HG03045 (cell line): Measurements from ENCODE around the gene RAET1E.
"Not testable (repeated sequence)": the region's sequence is repeated elsewhere in the genome, so short reads cannot be mapped to it uniquely, and the experiment has no call there.

Source experiments
- ATAC-seq: cut with Tn5 transposase; IDR thresholded peaks from one replicate; pipeline ENCODE4 v1.9.1; 2021; ENCODE audit warnings: mild to moderate bottlenecking, moderate library complexity; ENCODE audit not compliant: unreplicated experiment

RAET1E gene, protein sequence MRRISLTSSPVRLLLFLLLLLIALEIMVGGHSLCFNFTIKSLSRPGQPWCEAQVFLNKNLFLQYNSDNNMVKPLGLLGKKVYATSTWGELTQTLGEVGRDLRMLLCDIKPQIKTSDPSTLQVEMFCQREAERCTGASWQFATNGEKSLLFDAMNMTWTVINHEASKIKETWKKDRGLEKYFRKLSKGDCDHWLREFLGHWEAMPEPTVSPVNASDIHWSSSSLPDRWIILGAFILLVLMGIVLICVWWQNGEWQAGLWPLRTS

DNA sequence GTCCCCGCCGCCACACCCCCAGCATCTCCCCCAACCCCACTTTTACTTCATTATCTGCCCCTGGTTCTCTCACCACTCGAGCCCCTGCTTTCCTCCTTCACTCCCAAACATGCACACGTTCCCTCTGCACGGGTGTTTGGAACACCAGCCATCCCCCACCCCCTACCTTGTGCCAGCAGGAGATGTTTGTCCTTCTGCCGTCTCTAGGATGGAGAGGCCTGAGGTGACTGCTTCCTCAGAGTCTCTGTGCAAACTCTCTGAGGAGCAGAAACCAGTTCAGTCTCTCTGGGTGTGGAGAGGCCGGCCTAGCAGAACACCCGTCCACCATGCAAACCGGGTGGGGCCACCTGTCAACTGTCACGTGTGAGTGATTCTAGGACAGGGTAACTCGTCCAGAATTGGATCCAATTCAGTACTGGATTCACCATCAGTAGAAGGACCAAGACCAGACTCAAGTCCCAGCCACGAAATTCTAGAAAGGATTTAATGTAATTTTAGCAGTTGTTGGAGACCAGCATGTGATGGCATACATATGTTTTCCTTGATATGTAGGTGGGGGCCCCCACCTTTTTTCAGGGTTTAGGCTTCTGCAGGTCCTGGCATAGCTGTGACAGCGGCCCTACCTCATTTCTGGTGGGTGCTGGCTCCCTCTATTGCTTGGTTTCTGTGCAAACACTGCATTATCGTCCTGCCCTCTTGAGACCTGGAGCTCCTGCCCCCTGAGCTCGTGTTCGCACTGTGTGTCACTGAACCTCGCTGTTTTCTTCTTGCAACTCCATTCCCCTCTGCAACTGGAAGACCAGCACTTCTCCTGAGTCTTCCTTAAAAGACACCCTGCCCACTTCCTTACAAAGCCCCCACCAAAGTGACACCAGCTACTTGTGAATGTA, at the start of gene RAET1E:
TSS of gene RAET1E (minus strand) at position 259 of the 890 bp plus-strand sequence. CDS start 7,212 bp downstream, outside the sequence.
- no peak for ATAC-seq

DNA sequence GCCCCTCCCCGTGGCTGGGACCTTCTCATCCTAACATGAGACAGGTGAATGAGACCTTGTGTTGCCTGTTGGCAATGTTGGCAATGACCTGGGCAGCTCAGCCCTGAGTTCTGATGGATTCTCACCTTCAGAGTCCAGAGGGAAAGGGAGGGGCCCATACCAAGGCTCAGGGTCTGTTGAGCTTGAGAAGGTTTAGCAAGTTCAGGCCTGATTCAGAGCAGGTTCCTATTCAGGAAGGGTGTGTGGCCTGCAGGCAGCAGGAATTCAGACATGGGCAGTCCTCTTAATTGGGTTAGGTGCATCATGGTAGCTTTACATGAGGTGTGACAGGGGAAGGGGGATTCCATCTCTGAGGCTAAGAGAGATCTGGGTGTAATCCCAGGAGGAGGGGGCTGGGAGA, 49.6 kb upstream of the RAET1E start:
- ATAC-seq, result not testable (repeated sequence)

DNA sequence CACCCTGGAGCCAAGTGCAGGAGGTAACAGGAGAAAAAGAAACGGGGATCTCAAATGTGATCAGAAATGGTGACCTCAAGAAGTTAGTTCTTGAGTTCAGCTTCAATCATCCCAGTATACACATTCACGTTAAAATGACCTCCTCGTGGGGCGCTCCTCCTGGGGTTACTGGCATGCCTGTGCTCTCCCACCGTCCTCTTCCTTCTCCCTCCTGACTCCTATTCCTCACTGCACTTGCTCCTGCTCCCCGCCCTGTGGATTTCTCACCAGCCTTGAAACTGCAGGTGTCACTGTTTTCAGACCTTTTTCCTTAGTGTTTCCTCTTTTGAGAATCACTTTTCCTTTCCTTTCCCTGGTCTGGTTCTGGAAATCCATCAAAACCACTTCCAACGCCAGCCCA, 48.7 kb upstream of the RAET1E start:
- not testable (repeated sequence) for ATAC-seq

DNA sequence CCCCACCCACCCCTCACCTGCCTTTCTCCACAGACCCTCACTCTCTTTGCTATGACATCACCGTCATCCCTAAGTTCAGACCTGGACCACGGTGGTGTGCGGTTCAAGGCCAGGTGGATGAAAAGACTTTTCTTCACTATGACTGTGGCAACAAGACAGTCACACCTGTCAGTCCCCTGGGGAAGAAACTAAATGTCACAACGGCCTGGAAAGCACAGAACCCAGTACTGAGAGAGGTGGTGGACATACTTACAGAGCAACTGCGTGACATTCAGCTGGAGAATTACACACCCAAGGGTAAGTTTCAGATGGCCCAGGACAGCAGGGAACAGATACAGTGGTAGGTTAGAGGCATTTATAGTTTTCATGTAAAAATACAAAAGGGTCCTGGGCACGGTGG, 47.4 kb upstream of the RAET1E start:
- ATAC-seq, result not testable (repeated sequence)

DNA sequence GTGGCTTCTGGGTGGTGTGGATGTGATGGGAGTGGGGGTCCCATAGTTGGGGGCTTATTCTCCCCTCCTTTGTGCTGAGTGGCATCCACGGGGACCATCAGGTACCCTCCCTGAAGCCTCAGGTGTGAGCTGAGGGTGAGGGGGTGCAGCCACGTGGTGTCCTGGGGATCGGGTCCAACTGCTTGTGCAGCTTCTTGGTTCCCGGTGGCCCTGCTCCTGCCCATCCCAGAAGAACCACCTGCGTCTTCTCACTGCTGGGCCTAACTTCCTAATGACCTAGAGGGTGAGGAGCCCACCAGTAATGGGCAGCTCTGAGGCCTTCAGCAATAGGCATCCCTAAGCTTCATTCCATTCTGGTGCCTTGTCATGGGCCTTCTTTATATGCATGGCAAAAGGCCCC, 45.4 kb upstream of the RAET1E start:
- not testable (repeated sequence) for ATAC-seq

DNA sequence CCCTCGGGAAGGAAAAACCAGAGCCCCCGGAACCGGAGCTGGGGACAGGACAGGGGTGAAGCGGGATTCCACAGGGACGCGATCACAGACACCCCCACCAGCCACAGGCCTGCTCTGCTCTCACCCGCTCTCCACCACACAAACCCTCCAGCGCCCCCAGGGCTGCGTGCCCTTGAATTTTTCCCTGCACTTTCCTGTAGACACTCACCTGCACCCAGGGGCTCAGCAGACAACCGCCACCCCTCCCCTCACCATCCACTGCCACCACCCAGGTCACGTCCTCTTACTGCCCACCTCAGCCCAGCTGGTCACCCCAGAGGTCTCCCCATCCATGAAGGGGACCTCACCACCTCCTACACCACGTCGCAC, 44.5 kb upstream of the RAET1E start:
- ATAC-seq, result no peak

DNA sequence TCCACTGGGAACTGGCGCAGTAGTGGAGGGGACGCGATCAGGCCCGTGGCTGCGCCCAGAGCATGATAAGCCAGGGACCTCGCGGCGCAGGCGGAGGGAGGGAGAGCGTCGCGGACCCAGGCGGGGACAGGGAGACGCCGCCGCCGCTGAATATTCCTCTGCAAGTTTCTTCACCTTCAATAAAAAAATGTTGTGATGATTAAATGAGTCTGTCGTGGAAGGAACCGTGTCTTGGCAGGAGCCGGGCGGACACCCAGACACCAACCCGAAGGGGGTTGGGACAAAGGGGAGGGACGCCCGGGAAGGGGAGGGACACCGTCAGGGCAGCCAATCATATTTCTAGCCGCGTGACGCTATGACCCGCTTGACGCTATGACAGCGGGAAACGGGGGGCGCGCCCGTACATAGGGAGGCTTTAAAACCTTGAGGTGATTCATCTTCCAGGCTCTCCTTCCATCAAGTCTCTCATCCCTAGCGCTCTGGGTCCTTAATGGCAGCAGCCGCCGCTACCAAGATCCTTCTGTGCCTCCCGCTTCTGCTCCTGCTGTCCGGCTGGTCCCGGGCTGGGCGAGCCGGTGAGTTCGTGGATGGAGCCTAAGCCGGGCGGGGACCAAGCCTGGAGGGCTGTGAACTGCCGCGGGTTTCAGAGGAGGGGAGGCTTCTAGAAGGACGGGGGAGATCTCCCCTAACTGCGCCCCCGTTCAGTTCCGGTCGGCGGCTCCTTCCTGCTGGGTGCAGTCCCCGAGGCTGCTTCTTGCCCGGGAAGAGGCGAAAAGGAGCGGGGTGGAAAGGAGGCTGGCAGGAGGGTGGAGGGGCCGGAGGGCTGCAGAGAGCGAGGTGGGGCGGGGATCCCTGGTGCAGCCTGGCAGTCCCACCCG, 43.9 kb upstream of the RAET1E start, which contains the start of gene ULBP2:
TSS of gene ULBP2 (plus strand) at position 432 of the 878 bp plus-strand sequence. CDS start at position 491, 59 bp downstream.
- no peak for ATAC-seq

DNA sequence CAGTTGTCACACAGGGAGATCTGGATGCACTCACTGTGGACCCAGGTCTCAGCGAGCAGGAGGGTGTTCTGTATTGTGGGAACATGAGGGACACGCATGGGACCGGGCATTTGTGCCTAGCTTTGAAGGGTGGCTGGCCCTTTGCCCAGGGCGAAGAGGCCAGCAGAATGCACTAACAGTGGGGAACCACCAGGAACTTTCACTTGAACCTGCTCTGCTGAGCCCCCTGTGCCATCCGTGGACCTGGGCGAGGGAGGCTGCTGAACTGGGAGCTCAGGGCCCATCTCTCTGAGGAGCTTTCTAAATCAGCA, 42.7 kb upstream of the RAET1E start:
- ATAC-seq, result no peak

DNA sequence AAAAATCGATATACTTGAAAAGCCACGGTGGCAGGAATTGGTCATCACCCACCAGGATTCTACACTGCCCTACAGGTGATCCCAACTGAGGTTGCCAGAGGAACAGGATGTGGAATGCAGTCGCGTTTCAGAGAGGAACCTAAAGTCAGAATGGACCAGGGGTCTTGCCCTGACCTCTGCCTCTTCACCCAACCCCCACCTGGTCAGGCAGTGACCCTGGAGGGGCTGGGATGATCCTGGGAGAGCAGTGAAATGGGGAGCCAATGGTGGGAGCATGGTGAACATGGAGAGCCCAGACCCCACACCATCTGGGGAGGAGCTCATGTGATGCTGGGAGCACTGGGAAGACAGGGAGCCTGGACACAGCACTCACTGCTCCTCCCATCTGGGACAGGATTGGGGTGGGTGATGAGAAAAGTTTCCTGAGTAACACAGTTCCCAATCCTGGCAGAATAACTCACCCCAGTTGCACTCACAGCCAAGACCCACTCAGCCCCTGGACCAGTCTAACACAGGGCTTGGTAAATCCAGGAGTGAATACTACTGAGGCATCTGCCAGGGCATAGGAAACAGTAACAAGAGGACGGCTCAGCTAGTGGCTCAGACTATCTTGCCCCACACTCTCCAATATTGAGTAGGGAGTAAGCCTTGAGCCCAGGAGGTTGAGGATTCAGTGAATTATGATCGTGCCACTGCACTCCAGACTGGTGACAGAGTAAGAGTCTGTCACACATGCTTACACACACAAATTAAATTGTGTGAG, 42.2 kb upstream of the RAET1E start:
- ATAC-seq, result no peak

DNA sequence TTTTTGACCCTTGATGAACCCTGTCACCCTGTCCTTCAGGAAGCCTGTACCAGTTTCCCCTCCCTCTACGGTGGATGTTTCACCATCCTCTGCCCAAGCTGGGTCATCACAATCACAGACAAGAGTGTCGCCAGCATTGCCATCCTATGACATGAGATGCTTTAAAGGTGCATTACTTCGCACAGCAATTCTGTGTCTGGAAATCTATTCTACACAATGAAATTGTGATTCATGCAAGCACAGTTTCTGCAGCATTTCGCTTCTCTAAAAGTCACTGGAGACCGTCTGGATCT, 41.4 kb upstream of the RAET1E start:
- no peak for ATAC-seq

DNA sequence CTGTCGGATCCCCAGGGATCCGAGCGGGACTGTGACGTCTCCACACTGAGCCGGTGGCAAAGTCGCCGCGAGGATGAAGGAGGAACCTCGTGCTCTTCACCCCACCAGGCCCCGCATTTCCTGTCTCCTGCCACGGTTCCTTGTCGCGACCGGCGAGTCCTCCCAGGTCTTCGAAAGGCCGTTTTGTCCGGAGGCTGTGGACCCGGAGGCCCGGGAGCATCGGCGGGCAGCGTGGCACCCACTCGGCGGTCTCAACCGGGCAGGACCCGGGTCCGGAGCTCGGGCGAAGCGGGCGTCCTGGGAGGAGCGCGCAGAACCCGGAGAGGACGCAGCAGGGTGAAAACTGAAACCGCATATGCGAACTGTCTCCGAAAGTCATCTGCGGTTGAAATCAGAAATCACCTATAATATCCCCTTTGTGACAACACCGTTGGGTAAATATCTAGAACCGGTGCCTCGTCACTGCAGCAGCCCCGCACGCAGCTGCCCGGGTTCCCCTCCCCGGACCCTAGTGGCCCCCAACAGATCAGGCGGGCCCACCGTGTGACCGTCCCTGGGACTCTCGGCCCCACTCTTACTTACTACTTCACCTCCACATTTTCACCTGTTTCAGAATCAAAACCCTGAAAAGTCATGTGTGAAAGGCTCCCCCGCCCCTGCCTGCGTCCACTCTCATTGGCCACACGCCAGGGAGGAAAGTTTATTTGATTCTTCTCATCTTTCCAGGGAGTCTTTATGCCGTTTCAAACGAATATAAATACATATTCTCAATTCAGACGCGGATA, 40.9 kb upstream of the RAET1E start:
- peak; percentile 76 for ATAC-seq

DNA sequence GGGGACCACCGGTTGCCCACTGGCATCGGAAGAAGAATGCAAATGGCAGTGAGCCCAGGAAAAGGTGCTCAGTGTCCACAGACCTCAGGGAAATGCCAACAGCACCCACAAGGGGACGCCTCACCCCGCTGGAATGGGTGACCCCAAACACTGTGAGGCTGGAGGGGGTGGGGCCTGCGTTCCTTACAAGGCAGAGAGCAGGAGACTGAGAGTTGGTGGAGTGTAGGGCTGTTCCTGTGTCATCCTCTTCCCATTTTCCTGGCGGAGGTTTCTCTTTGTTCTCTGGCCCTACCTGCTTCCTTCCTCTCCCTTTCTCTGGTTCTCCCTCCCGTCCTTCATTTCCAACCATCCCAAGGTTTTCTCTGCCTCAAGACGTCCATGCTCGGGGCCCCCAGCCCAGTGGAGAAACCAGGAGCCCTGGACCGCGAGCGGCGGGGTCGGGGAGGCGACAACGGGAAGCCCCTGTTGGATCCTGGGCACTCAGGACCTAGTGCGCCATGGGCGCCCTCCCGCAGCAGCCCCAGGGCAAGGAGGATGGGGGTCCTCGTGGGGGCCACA, 40.2 kb upstream of the RAET1E start:
- ATAC-seq, result peak; percentile 6

DNA sequence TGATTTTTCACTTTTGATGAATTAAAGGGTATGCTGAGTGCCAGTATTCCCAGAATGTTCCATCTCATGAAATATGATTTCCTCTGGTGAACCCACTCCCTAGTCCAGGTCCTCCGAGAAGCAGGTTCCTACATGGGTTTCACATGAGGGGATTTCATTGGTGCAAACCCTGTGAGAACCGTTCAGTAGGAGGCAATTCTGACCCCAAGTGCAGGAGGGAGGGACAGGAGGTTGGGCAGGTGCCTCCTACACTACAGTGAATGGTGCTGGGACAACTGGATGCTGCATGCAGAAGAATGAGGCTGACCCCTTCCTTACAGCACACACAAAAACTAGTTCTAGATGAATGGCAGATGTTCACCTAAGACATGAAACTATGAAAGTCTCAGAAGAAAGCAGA, 38.8 kb upstream of the RAET1E start:
- no peak for ATAC-seq

DNA sequence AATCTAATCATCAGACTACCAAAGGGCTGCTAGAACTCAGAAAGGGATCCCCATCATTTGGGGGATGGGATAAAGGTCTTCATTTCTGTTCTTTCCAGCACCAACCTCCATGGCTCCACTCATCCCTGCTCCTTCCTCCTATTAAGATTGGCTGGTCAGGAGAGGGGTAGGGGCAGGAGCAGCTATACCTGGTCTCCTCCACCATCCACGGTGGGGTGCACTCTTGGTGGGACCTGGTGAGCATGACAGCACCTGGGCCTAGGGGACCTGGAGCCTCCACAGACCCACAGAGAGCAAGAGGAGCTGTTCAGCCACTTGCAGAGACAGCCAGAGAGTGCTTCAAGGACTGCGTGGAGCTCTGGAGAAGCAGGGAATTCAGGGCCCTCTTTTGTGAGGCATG, 37.8 kb upstream of the RAET1E start:
- ATAC-seq, result no peak

DNA sequence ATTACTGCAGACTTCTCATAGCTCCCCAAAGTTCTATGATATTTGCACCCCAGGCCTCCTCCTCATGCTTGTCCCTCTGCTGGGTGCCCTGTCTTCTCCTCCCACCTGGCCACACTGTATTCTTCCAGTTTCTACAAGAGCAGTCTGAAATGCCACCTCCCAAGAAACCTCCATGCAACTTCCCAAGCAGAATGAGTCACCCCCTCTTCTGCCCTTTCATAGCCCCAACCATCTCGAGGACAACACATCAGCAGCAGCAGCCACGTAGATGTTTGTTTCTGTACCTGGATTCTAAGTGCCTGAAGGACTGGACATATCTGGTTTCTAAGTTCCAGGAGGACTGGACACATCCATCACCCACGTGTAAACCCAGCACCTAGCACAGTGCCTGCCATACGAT, 37.3 kb upstream of the RAET1E start:
- ATAC-seq, result no peak

DNA sequence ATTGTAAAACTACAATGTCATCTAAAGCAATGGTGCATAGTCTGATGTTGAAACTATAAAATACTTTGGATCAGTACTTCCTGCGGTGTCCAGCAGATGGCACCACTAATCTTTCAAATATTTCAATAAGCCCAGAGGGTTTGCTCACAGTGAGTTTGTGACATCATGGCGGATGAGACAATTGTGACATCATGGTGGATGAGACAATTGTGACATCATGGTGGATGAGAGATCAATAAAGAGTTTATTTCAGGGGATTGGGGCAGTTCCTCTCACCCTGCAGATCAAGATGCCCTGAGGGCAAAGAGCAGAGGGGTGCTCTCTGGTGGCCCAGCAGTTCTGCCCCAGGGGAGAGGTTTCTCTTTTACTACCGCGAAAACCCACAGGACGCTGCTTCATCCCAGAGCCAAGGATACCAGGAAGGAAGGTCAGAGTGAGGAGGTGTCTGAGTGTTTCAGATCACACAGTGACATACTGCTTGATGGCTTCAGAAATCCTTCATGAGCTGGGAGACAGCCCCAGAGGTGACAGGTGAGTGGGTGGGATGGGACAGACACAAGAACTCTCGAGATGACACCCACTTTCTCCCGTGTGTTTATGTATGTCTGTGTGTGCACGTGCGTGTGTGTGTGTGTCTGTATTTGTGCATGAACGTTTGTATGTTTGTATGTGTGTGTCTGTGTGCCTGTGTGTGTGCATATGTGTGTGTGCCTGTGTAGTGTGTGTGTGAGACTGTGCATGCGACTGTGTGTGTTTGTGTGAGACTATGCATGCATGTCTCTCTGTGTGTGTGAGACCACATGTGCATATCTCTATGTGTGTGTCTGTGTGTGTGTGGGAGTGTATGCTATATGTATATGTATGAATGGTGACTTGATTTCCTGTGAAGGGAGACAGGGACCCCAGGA, 36.6 kb upstream of the RAET1E start:
- no peak for ATAC-seq

DNA sequence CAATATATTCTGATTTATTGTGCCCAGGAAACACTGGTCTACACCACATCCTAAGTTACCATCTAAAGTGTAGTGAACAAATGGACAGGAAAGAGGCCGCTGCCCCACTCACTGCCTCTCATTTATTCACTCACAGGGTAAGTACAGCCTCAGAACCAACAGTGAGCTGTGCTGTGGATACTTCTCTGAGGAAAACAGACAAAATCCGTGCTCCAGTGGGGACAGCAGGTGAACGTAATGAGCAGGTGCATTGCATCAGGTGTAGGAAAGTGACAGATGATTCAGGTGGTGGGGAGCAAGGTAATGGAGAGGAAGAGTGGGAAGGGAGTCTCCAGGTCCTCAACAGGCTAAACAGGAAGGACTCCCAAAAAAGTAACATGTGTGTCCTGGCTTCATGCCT, 35.5 kb upstream of the RAET1E start:
- no peak for ATAC-seq

DNA sequence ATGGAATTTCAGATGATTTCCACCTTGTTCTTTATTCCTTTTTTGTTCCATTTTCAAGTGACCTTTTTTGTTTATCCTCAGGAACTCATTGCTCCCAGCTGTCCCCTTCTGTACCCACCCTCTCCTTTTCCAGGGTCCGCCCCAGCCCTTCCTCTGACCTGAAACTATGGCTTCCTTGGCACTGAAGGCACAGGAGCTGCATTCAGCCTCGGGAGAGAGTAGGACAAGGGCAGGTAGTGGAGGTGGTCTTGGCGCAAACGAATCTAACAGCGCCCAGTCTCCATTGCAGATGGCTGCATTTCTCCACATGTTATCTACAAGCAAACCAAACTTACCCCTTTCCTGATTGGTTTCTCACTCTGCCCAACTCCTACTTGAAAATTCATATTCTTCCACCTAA, 35.1 kb upstream of the RAET1E start:
- no peak for ATAC-seq

DNA sequence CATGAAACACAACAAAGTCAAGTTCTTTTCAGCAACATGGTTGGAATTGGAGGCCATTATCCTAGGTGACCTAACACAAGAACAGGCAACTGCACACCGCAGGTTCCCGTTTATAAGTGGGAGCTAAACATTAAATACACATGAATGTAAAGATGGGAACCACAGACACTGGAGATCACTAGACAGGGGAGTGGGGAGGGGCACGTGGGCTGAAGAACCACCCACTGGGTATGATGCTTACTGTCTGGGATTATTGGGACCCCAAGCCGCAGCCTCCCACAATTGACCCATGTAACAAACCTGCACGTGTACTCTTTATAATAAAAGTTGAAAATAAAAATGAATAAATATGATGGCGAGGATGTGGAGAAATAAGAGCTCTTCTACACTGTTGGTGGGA, 33.6 kb upstream of the RAET1E start:
- no peak for ATAC-seq
